Ishikawa (cell line): ENCODE measurements around the gene ATP6V0A1.

Source experiments
- CEBPB ChIP-seq: IDR thresholded peaks from 2 replicates; pipeline ENCODE4 v1.6.1; 2012
- CREB1 ChIP-seq: IDR thresholded peaks from 2 replicates; pipeline ENCODE4 v1.6.1; 2012; ENCODE audit warnings: low read depth
- EGR1 ChIP-seq: IDR thresholded peaks from 2 replicates; pipeline ENCODE4 v1.6.1; 2012
- EP300 ChIP-seq: IDR thresholded peaks from 2 replicates; pipeline ENCODE4 v1.6.1; 2012; ENCODE audit warnings: borderline replicate concordance
- FOXM1 ChIP-seq: IDR thresholded peaks from 2 replicates; pipeline ENCODE4 v1.6.1; 2012; ENCODE audit warnings: low read depth, borderline replicate concordance
- NFIC ChIP-seq: IDR thresholded peaks from 2 replicates; pipeline ENCODE4 v1.6.1; 2012
- RAD21 ChIP-seq: IDR thresholded peaks from 2 replicates; pipeline ENCODE4 v1.6.1; 2012; ENCODE audit warnings: low read depth
- TAF1 ChIP-seq: IDR thresholded peaks from 2 replicates; pipeline ENCODE4 v1.6.1; 2012; ENCODE audit warnings: low read depth, mild to moderate bottlenecking
- TCF12 ChIP-seq: IDR thresholded peaks from 2 replicates; pipeline ENCODE4 v1.6.1; 2012; ENCODE audit warnings: low read depth
- TEAD4 ChIP-seq: IDR thresholded peaks from 2 replicates; pipeline ENCODE4 v1.6.1; 2012
- YY1 ChIP-seq: IDR thresholded peaks from 2 replicates; pipeline ENCODE4 v1.6.1; 2012; ENCODE audit warnings: low read depth
- ZBTB7A ChIP-seq: IDR thresholded peaks from 2 replicates; pipeline ENCODE4 v1.6.1; 2012; ENCODE audit warnings: low read depth
- TF ChIP-seq, protein P1 (sequence below): IDR thresholded peaks from 2 replicates; pipeline ENCODE4 v1.6.1; 2012
- TF ChIP-seq, protein P2 (sequence below): IDR thresholded peaks from 2 replicates; pipeline ENCODE4 v1.6.1; 2012
- TF ChIP-seq, protein P3 (sequence below): IDR thresholded peaks from 2 replicates; pipeline ENCODE4 v1.6.1; 2012; ENCODE audit warnings: low read depth, mild to moderate bottlenecking

ATP6V0A1 gene

DNA sequence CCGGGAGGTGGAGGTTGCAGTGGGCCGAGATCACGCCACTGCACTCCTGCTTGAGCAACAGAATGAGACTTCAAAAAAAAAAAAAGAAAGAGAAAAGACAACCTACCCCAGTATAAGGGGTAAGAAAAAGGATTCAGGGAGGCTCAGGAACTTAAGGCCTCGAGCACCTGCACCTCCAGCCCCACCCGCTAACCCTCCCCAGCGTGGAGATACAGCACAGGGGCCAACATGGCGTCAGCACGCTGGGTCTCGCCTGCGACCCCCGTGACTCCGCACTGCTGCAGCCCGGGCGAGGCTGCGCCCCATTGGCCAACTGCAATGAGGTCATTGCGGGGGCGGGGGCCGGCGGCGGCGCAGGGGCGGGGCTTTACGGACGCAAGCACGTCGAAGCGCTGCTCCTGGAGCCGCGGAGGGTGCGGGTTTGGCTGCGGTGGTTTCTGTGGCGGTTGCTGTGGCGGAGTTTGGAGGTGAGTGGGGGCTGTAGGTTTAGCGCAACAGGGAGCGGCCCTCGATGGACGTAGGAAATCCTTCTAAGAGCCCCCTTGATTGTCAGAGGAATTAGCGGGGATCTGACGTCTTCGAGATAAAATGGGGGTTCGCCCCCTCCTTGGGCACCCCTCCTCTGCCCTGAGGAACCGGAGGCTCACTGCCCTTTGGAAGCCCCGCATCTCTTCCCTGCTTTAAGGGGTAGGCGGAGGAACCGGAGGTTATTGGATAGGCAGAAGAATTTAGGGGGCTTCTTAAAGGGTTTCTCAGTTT, at the start of gene ATP6V0A1:
Gene ATP6V0A1 (plus strand): TSS at position 382 of the 759 bp plus-strand sequence. CDS start 2,017 bp downstream, outside the sequence.
- no peak for TF ChIP-seq TEAD4
- TF ChIP-seq TAF1 = 0 out of 2 replicates have a peak, but pooled peaks have one; percentile 37
- TF ChIP-seq CREB1 = no peak
- no peak for TF ChIP-seq CEBPB
- no peak for TF ChIP-seq FOXM1
- TF ChIP-seq, protein P1, sequence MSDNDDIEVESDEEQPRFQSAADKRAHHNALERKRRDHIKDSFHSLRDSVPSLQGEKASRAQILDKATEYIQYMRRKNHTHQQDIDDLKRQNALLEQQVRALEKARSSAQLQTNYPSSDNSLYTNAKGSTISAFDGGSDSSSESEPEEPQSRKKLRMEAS = peak; percentile 94
- peak; percentile 100 for TF ChIP-seq ZBTB7A
- peak; percentile 81 for TF ChIP-seq EGR1
- TF ChIP-seq, protein P2, sequence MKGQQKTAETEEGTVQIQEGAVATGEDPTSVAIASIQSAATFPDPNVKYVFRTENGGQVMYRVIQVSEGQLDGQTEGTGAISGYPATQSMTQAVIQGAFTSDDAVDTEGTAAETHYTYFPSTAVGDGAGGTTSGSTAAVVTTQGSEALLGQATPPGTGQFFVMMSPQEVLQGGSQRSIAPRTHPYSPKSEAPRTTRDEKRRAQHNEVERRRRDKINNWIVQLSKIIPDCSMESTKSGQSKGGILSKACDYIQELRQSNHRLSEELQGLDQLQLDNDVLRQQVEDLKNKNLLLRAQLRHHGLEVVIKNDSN = peak; percentile 59
- peak; percentile 88 for TF ChIP-seq YY1

DNA sequence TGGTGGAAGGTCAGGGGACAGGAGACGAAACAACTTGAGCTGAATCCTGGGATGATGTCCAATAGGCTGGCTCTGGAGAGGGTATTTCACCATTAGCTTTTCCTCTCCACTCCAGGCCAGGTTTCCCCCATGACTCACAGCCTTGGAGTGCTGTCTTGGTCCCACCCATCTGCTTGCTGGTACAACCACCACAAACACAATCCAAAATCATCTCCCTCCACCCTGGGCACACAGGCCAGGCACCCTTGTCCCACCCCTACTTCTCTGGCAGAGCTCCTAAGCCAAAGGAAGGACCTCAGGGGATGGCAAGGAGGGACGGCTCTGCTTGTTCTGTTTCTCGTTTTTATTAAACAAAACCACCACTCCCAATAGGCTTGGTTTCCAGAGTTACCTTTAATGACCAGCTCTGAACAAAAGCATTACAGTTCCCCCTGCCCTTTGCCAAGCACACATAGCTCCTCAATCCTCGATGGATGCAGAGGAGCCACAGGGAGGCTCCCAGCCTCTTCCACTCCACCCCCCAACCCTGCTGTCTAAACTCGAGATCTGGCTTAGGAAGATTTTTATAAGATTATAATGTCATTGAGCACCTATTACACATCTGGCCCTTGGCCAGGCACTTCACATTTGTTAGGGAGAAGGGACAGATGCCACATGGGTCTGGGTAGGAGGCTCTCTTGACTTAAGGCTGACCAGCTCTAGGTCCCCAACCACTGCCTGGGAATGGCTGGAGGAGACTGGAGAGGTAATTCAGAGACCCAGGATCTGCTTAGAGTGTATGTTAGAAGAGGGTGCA, 49.0 kb upstream of the ATP6V0A1 start:
- TF ChIP-seq TAF1 (no peak), TCF12 (no peak), TEAD4 (no peak), ZBTB7A (no peak), RAD21 (no peak), CEBPB (no peak), NFIC (no peak), FOXM1 (no peak), EP300 (no peak), EGR1 (no peak), YY1 (no peak), CREB1 (no peak)
- TF ChIP-seq, protein P2 = no peak
- TF ChIP-seq, protein P3, sequence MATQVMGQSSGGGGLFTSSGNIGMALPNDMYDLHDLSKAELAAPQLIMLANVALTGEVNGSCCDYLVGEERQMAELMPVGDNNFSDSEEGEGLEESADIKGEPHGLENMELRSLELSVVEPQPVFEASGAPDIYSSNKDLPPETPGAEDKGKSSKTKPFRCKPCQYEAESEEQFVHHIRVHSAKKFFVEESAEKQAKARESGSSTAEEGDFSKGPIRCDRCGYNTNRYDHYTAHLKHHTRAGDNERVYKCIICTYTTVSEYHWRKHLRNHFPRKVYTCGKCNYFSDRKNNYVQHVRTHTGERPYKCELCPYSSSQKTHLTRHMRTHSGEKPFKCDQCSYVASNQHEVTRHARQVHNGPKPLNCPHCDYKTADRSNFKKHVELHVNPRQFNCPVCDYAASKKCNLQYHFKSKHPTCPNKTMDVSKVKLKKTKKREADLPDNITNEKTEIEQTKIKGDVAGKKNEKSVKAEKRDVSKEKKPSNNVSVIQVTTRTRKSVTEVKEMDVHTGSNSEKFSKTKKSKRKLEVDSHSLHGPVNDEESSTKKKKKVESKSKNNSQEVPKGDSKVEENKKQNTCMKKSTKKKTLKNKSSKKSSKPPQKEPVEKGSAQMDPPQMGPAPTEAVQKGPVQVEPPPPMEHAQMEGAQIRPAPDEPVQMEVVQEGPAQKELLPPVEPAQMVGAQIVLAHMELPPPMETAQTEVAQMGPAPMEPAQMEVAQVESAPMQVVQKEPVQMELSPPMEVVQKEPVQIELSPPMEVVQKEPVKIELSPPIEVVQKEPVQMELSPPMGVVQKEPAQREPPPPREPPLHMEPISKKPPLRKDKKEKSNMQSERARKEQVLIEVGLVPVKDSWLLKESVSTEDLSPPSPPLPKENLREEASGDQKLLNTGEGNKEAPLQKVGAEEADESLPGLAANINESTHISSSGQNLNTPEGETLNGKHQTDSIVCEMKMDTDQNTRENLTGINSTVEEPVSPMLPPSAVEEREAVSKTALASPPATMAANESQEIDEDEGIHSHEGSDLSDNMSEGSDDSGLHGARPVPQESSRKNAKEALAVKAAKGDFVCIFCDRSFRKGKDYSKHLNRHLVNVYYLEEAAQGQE = no peak

DNA sequence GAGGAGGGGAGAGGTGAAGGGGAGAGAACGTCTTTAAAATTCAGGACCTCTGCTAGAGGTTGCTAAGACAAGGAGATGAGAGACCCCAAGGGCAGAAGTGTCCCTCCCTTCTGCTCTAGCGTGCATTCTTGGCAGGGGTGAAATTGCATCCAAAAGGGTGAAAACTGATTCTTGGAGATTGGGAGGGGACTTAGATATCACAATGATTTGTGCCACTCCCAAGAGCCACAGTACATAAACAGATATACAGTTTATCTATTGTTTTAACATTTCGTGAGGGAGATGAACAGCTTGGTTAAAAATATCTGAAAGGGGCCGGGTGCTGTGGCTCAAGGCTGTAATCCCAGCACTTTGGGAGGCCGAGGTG, 48.4 kb upstream of the ATP6V0A1 start:
- TF ChIP-seq FOXM1 (no peak), ZBTB7A (no peak), TCF12 (no peak), CEBPB (no peak), TAF1 (no peak), CREB1 (no peak), RAD21 (no peak), EP300 (no peak), NFIC (no peak), EGR1 (no peak), YY1 (no peak), TEAD4 (no peak)
- TF ChIP-seq, protein P1 = no peak
- TF ChIP-seq, protein P3 = no peak
- TF ChIP-seq, protein P2 = no peak

DNA sequence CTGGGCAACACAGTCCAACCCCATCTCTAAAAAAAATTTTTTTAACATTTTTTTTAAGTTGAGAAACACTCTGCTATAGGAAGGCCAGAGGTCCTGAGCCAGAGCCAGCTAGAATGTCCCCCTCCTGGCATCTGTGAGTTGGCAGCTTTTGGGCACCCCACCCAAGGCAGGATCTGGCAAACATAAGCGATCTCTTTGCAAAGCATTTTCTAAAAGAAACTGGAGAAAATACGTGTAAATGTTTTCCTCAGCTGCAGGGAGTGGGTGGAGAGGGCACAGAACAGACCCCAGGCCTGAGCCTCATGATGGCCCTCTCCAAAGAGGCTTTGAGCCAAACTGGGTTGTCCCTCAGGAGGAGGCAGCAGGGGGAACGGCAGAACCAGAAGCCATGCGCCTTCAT, 47.3 kb upstream of the ATP6V0A1 start:
- TF ChIP-seq, protein P2 = no peak
- TF ChIP-seq FOXM1 (no peak), TAF1 (no peak), TCF12 (no peak), YY1 (no peak), RAD21 (no peak), CEBPB (no peak), CREB1 (no peak), EP300 (no peak), TEAD4 (no peak)
- TF ChIP-seq, protein P3 = no peak
- TF ChIP-seq, protein P1 = no peak
